Stimulated activated CD8-positive, alpha-beta memory T cell treated with anti-CD3 and anti-CD28 coated beads, Interleukin-4, amount 100 ng/mL, for 48 hours (primary cell): ENCODE results near the gene GUCY1A2.

Source experiments
- DNase-seq: peaks from one replicate; pipeline ENCODE4 v3.0.0-alpha.2; 2020

The GUCY1A2 gene

GRCh38 chr11:106998116-106998915 is 20.0 kb downstream of the GUCY1A2 start:
- no peak for DNase-seq

- no peak for DNase-seq
Observed at GRCh38 chr11:106997227-106997626, 21.0 kb downstream of the GUCY1A2 start.

DNA sequence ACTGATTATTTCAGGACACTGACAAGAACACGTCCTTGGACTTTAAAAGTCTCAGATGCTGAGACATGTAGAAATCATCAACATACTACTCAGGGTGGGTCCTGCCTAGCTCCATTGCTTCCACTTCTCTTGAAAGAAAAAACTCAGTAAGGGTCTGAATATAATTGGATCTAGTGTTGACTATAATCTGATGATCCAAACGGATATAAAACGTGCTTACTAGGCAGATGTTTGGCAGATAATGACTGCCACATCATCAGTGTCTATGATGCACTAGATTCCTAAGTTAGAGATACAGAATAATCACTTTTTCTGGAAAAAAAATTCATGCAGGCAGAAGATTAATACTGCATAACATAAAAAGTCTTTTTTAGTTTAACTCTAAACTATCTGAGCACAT is 21.6 kb downstream of the GUCY1A2 start:
- no peak for DNase-seq

GRCh38 chr11:106990331-106990730 is 27.9 kb downstream of the GUCY1A2 start:
- DNase-seq, result no peak

DNA sequence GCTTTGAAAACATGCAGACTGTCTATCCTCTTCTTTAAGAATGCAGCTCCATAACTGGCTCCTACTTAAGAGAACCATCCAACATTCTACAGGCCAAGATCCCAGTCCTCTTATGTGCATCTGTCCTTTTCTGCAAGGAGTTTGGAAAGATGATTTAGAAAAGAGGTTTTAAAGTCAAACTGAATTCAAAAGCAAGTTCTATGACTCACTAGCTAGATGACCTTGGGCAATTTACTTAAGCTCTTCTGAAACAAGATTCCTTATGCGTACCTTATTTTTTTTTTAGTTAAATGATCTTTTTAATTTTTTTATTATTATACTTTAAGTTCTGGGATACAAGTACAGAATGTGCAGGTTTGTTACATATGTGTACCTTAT is 29.2 kb downstream of the GUCY1A2 start:
- no peak for DNase-seq

DNA sequence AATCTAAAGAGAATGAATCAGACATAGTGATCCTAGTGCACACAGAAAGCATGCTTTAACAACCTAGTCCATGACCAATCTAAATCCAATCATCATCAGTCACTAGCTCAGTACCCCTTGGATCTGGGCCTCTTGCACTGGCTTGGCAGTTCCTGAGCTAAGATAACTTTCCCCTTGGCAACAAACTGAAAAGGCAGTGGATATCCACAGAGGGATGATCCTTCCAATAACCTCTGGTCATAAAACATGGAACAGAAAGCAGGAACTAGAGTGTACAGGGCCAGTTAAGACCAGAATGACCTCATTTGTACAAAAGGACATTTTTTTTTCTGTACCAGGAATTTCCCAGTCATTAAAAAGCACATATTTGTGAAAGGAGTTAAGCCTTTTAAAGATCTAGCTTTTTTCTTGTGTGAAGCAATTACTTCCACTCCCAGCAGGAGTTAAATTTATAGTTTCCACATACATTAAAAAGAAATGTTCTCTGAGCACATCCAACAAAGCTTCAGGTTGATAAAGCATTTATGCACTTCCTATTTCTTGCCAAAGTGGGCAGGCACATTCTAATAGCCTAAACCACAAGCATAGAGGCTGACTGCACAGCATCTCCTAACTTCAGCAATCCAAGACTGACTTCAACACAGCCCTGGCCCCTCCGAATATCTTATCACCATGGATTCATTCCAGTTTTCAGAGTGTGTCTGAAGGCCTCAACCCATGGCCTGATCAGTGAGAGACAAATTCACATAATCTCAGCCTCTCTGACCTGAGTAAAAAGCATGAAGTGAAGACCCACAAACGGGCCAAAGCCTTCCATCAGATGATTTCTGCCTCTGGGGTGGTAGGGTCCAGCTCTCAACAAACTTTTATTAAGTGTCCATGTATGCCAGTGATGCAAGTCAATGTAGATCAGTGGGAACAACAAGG is 29.9 kb downstream of the GUCY1A2 start:
- DNase-seq, result no peak

DNA sequence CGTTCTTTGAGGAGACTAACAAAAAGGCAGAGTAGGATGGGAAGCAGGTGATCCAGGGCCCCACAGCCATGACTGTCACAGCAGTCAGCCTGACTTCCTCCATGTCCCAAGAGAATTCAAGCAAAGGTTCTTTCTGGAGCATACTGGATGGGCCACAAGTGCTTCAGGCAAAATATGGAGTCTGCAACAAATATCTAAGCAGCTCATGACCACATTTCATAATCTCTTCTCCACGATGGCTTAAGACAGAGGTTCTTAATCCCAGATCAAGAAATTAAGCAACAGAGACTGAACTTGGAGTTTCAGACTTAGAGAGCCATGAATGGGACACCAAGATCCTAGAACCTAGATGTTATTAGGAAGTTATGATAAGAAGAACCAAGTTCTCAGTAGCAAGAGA is 31.6 kb downstream of the GUCY1A2 start:
- DNase-seq, result no peak

DNA sequence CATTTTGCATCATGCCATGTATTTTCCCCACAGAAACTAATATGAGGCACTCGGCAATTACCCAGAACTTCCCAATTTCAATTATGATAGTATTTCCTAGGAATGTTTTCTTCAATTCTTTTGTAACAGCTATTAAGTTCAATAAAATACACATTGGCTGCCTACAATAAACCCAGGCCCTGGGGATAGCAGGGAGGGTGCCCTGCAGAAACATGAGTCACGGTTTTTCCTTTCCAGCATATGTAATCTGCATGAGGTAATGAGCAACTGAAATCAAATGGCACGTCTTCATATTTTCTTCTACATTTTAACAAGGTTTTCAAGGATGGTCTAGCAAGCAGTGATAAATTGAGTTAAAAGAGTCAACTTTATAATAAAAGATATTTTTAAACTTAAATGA is 32.0 kb downstream of the GUCY1A2 start:
- DNase-seq, result no peak

DNA sequence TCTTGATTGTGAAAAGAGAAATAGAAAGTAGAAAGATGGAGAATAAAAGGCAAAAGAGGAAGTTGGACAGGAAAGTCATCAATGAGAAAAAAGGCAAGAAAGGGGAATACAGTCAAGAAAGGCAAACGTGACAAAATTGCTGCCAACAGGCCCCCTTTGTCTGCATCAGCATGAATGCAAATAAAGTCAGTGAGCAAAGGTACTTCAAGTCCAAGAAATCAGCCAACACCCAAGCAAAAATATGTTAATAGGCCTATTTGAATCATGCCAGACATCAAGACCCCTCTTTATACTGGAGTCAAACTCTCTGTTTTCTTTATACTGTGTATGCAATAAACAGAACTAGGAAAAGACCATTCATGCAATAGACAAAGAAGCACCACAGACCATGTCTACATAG is 34.3 kb downstream of the GUCY1A2 start:
- DNase-seq, result no peak

DNA sequence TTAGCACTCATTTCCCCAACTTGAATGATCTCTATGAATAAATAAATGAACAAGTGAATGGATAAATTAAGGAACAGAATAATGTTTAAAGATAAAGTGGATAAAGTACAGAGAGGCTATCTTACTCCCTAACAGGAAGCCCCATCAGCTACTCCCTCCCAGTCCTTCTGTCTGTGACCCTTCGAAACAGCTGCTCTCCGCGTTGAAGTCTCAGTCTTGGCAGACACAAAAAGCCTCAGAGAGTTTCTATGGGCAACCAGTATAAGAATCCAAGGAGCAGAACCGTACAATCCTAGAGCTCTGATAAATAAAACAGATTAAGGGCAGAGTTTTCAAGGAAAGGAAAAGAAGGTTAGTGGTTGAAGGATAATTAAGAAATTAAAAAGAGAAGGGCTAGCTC is 35.0 kb downstream of the GUCY1A2 start:
- DNase-seq, result no peak

DNA sequence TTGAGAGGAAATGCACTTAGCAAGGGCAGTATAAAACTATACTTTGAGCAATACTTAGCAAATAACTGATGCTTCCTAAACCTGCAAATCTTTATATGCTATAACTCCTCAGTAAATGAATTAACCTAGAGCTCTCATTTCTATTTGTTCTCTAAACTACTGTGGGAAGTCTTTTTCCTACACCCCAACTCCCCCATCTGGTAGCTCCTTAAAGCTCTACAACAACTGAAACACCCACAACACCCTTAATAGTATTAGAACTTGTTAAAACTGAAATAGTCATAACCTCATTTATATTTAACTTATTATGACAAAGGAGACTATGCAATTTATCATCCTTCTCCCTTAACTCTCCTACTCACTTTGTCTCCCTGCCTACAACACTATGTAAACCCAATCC is 43.4 kb downstream of the GUCY1A2 start:
- no peak for DNase-seq

DNA sequence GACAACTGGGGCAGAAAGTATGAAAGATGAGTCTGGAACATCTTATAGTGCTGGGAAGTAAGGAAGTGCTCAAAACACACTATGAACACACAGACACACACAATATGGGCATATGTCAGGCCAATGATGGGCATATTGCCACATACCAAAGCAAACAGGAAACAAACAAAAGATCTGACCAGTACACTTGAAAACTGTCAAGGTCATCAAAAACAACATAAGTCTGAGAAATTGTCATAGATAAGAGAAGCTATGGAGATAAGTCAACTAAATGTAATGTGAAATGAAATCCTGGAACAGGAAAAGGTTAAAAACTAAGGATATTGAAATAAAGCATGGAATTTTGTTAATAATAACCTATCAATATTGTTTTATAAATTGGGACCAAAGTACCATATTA is 46.4 kb downstream of the GUCY1A2 start:
- no peak for DNase-seq

- no peak for DNase-seq
Observed at GRCh38 chr11:106969644-106970355, 48.5 kb downstream of the GUCY1A2 start.

GRCh38 chr11:106962995-106963394 is 55.3 kb downstream of the GUCY1A2 start:
- no peak for DNase-seq

GRCh38 chr11:106961518-106961917 is 56.8 kb downstream of the GUCY1A2 start:
- DNase-seq, result no peak

DNA sequence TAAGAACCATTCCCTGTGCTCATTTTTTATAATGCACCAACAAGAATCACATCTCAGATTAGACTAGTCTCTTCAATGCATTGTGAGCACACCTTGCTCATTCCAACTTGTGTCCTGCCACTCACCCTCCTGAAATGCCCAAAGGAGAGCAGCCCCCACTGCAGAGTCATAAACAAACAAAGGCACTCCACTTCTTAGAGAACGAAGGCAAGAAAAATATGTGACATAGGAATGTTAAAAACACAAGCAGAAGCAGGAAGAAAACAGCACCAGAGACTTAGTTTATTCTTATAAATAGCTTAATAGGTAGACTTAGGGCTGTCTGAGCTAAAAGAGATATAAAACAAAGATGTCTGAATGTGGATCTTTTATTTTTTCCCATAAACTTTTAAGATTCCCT is 57.2 kb downstream of the GUCY1A2 start:
- no peak for DNase-seq

DNA sequence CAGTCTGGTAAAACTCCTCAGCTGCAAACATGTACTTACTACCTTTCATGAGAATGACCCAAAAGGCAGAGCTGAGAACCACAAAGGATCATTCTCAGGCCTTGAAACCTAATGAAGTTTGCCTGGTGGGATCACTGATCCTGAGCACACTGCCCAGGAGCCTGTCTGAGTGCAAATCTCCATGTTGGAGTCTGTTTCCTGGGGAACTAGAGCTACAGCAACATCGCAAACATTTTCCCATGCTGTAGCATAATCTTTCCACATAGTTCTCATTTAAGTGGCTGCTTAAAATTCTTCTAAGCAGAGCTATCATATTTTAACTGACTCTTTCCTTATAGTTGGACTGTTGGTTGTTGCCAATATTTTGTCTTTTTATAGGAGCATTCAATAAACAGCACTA is 58.5 kb downstream of the GUCY1A2 start:
- no peak for DNase-seq

GRCh38 chr11:106959386-106959785 is 58.9 kb downstream of the GUCY1A2 start:
- DNase-seq, result no peak

DNA sequence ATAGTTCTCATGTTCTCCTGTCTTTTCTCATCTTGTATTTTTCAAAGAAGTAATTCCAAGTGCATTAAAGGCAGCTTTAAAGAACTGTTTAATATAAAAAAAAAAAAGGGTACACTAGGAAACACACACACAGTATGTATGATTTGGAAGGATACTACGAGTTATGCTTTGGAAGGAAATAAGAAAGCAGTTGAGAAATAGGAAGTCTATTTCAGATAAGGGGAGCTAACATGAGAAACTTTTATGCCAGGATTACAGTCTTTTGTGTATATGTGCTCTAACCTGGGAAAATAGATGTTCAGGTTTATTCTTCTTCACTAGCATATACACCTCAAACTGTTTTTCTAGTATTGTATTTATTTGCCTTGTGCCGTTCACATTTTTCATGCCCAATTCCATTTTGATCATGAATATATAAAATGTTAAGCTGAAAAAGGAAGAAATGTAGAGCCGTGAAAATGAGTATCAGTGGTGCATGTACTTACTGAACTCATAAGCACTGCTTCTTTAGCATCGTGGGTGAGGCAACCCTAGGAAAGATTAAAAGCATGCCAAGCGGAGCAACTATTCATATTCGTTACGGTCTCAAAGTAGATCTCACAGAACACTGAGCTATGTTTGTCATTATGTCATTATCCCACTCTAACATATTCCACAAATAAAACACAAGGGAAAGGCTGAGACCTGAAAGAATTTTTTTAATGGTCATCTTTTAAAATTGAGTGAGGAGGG is 59.6 kb downstream of the GUCY1A2 start:
- DNase-seq, result no peak

- no peak for DNase-seq
Observed at GRCh38 chr11:106957030-106957482, 61.2 kb downstream of the GUCY1A2 start.

DNA sequence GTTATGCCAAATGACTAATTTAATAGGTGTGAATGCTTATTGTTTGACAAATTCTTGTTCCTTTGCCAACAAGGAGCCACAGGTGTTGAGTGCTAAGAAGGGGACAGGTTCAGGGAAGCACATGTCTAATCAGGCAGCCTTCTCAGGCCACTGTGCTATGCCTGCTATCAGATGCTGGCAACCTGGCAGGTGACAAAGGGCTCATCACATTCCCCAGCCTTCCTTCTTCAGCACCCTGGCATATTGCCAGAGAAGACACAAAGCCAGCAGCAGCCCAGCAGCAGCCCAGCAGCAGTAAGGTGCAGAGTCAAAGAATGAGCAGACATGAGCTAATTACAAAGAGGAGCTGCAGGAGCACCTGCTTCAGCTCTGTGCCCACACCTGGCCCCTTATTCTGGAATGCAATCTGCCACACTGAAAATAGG is 68.2 kb downstream of the GUCY1A2 start:
- DNase-seq, result no peak

DNA sequence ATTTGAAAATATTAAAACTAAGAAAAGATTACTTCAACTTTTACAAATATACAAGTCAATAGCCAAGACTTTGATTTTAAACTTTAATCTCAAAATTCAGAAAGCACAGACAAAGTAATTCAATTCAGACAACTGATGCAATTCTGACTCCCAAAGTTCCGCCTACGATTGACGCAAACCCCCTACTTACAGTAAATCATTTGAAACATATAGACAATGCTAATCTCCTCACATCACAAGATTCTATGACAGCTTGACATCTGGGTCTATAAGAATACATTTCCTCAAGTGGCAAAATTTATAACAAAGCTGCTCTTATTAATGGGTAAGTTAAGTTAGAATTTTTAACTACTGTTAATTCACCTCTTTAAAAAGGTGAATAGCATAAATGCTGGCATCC is 75.2 kb downstream of the GUCY1A2 start:
- DNase-seq, result no peak

DNA sequence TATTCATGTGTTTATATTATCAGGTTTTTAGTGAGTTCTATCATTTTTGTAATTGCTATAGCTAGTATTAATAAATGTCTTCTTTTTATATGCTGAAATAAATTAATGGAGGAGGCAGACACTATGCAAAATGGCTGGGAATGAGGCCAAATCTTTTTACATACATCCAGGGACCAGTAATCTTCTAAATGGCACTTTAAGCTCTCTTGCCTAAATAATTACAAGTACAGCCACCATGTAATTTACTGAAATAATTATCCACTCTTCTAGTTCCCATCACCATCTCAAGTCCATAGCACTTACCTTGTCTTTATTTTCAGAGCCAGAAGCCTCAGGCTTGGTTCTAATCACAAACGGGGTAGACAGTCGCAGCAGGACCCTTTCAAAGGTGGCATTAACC is 79.1 kb downstream of the GUCY1A2 start:
- DNase-seq, result no peak
